Activated effector memory CD4-positive, alpha-beta T cell treated with Interleukin-2 at 50 U/mL for 16 hours (primary cell): ENCODE measurements around the gene NRSN2.

Experiments
- DNase-seq: peaks from one replicate; pipeline ENCODE4 v3.0.0-alpha.2; 2020

Gene NRSN2

GRCh38 chr20:400454-401275 lies 53.8 kb downstream of the NRSN2 start:
- no peak for DNase-seq

GRCh38 chr20:401682-402495 lies 55.0 kb downstream of the NRSN2 start:
- DNase-seq: no peak

- DNase-seq: no peak
These were observed 55.6 kb downstream of the NRSN2 start for GRCh38 chr20:402496-402885.

- no peak for DNase-seq
These were observed 56.1 kb downstream of the NRSN2 start for GRCh38 chr20:402898-403581.

GRCh38 chr20:403582-403957 lies 56.7 kb downstream of the NRSN2 start:
- no peak for DNase-seq

- DNase-seq: no peak
These were observed 57.2 kb downstream of the NRSN2 start for GRCh38 chr20:404088-404487.
